CD4-positive, alpha-beta T cell treated with Interleukin-10 for 1 hour (primary cell): Measurements from ENCODE around the gene SPEF2.
"Not testable (repeated sequence)": the region's sequence is repeated elsewhere in the genome, so short reads cannot be mapped to it uniquely, and the experiment has no call there.

Experiments used
- DNase-seq: peaks from one replicate; pipeline ENCODE4 v3.0.0-alpha.2; 2020

Gene SPEF2

GRCh38 chr5:35656721-35657120, 39.1 kb downstream of the SPEF2 start:
- DNase-seq, result no peak

- DNase-seq, result no peak
Observed at GRCh38 chr5:35657877-35658276, 40.2 kb downstream of the SPEF2 start.

- DNase-seq, result no peak
Observed at GRCh38 chr5:35659556-35659955, 41.9 kb downstream of the SPEF2 start.

GRCh38 chr5:35660451-35660850, 42.8 kb downstream of the SPEF2 start:
- no peak for DNase-seq

- DNase-seq, result no peak
Observed at GRCh38 chr5:35664584-35664983, 46.9 kb downstream of the SPEF2 start.

GRCh38 chr5:35665096-35665495, 47.4 kb downstream of the SPEF2 start:
- no peak for DNase-seq

GRCh38 chr5:35668319-35668718, 50.7 kb downstream of the SPEF2 start:
- no peak for DNase-seq

GRCh38 chr5:35668794-35669193, 51.1 kb downstream of the SPEF2 start:
- DNase-seq, result no peak

GRCh38 chr5:35671541-35672295, 54.1 kb downstream of the SPEF2 start:
- DNase-seq, result peak; percentile 48

GRCh38 chr5:35672296-35672655, 54.6 kb downstream of the SPEF2 start:
- not testable (repeated sequence) for DNase-seq

- DNase-seq, result peak; percentile 47
Observed at GRCh38 chr5:35672995-35673394, 55.3 kb downstream of the SPEF2 start.

- no peak for DNase-seq
Observed at GRCh38 chr5:35674049-35674448, 56.4 kb downstream of the SPEF2 start.

- no peak for DNase-seq
Observed at GRCh38 chr5:35675392-35675791, 57.7 kb downstream of the SPEF2 start.

GRCh38 chr5:35677878-35678277, 60.2 kb downstream of the SPEF2 start:
- DNase-seq, result no peak

- no peak for DNase-seq
Observed at GRCh38 chr5:35678661-35679060, 61.0 kb downstream of the SPEF2 start.

GRCh38 chr5:35679357-35679756, 61.7 kb downstream of the SPEF2 start:
- no peak for DNase-seq

GRCh38 chr5:35681911-35682310, 64.2 kb downstream of the SPEF2 start:
- no peak for DNase-seq

GRCh38 chr5:35683466-35683865, 65.8 kb downstream of the SPEF2 start:
- DNase-seq, result no peak

- no peak for DNase-seq
Observed at GRCh38 chr5:35685161-35685560, 67.5 kb downstream of the SPEF2 start.

- DNase-seq, result no peak
Observed at GRCh38 chr5:35687961-35688360, 70.3 kb downstream of the SPEF2 start.

- no peak for DNase-seq
Observed at GRCh38 chr5:35694481-35694880, 76.8 kb downstream of the SPEF2 start.

- no peak for DNase-seq
Observed at GRCh38 chr5:35698047-35698808, 80.6 kb downstream of the SPEF2 start.

- no peak for DNase-seq
Observed at GRCh38 chr5:35707659-35708058, 90.0 kb downstream of the SPEF2 start.

GRCh38 chr5:35709688-35710087, 92.0 kb downstream of the SPEF2 start:
- no peak for DNase-seq

- DNase-seq, result no peak
Observed at GRCh38 chr5:35717718-35718117, 100.1 kb downstream of the SPEF2 start.
